ENCODE measurements around the gene GREB1L. TPM values are rescaled to one million over a fixed set of nuclear protein-coding genes. Genes with fewer than 3 reads are reported as not detected.

The GREB1L gene
- total RNA-seq, 3 donors from 2014 or later, result 0.26 to 1.0 (median 0.29) TPM

- Histone ChIP-seq H3K36me3 (ENCODE audit: low read depth) (no peaks in the 10 kb centered on the region), H3K4me3 (no peak overlapping the region), H3K9me3 (no peaks in the 10 kb centered on the region), H3K4me1 (ENCODE audit: low read depth) (no peaks in the 10 kb centered on the region)
- no peak for TF ChIP-seq CTCF (IDR thresholded peaks at IDR 0.05)
- no peak for DNase-seq
- ATAC-seq, result no peak
- intact Hi-C loops (cut with DNase I, micrococcal nuclease), result no loop called here
These were observed 209.8 kb downstream of the GREB1L start for GRCh38 chr18:21451851-21452250.

GRCh38 chr18:21452276-21452780 lies 210.3 kb downstream of the GREB1L start:
- Histone ChIP-seq H3K36me3 (ENCODE audit: low read depth) (no peaks in the 10 kb centered on the region), H3K4me3 (no peak overlapping the region), H3K4me1 (ENCODE audit: low read depth) (no peaks in the 10 kb centered on the region), H3K9me3 (no peaks in the 10 kb centered on the region)
- intact Hi-C loops (cut with DNase I, micrococcal nuclease), result no loop called here
- no peak for ATAC-seq
- TF ChIP-seq CTCF (IDR thresholded peaks at IDR 0.05), result no peak
- no peak for DNase-seq

DNA sequence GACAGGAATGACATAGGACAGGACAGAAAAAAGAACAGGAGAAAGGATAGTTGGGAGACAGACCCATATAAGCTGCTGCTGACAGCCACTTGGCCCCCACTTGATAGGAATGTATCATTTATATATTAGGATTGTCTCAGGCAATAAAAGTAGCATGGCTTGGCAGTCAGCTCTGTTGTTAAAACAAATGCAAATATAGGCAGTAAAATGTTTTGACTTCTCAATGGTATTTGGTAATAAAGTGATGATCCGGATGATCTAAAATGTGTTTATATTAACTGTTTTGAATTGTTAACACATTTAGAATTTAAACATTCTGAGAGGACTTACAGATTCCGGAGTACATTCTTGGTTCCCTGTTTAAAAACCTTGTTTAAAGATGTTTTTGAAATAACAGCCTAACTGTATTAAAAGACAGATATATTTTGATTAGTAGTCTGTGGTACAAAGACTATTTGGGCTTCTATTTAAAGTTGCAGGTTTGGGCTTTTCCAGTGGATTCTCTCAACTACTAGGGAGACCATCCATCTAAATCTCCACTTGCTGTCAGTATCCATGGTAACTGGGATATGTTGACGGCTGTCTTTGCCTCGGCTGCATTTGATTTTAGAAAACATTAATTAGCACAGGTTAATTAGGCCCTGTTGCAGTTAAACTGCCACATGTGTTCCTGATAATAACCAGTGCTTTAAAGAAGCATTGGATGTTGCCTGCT lies 210.9 kb downstream of the GREB1L start:
- H3K4me1 ChIP-seq (ENCODE audit: low read depth), result no peaks in the 10 kb centered on the region
- no peak for TF ChIP-seq CTCF (IDR thresholded peaks at IDR 0.05)
- DNase-seq, result no peak
- no peaks in the 10 kb centered on the region for H3K9me3 ChIP-seq
- H3K4me3 ChIP-seq, result no peak overlapping the region
- no peak for ATAC-seq
- intact Hi-C loops (cut with DNase I, micrococcal nuclease), result no loop called here
- H3K36me3 ChIP-seq (ENCODE audit: low read depth), result no peaks in the 10 kb centered on the region

DNA sequence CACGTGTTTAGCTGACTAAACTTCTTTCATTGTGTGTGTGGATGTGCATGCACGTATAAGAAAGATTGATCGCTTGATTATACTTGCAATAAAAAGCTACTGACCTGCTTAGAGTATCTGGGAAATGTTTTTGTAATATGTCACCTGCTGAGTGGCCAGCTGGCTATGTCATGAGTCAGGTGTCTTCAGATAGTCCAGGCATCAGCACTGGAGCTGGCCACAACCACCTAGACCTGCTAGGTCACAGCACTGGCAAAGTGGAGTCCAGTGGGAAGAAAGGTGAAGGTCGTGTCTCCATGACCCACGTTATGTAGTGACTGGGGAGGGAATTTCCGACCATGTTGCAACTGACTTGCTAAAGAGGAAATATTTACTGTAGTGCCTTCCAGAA lies 211.5 kb downstream of the GREB1L start:
- TF ChIP-seq CTCF (IDR thresholded peaks at IDR 0.05), result no peak
- no peak overlapping the region for H3K4me3 ChIP-seq
- ATAC-seq (no peak), DNase-seq (no peak)
- intact Hi-C loops (cut with DNase I, micrococcal nuclease), result no loop called here
- H3K4me1 ChIP-seq (ENCODE audit: low read depth), result no peaks in the 10 kb centered on the region
- H3K36me3 ChIP-seq (ENCODE audit: low read depth), result no peaks in the 10 kb centered on the region
- H3K9me3 ChIP-seq, result no peaks in the 10 kb centered on the region

DNA sequence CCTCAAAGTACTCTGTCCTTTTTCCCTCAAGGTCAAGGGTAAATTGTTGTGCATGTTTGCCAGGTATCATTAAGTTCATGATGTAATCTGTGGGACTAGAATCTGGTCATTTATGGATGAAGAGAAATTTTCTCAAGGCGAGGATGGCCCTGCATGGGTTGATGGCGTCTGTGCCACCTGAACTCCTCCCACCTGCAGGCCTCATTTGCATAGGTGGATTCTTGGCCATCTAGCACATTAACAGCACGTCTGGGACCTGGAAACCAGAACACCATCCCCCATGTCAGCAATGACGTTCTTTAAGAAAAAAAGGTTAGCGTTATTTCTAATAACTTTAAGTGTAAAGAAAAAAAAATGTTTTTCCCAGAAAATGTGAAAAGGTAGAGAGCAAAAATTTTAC lies 212.7 kb downstream of the GREB1L start:
- H3K36me3 ChIP-seq (ENCODE audit: low read depth), result no peaks in the 10 kb centered on the region
- DNase-seq (no peak), ATAC-seq (no peak)
- no peaks in the 10 kb centered on the region for H3K9me3 ChIP-seq
- intact Hi-C loops (cut with DNase I, micrococcal nuclease), result no loop called here
- H3K4me1 ChIP-seq (ENCODE audit: low read depth), result no peaks in the 10 kb centered on the region
- no peak overlapping the region for H3K4me3 ChIP-seq
- TF ChIP-seq CTCF (IDR thresholded peaks at IDR 0.05), result no peak

Data from mucosa of descending colon (tissue), 3 donors.